ENCODE results near the gene DDX24.

DNA sequence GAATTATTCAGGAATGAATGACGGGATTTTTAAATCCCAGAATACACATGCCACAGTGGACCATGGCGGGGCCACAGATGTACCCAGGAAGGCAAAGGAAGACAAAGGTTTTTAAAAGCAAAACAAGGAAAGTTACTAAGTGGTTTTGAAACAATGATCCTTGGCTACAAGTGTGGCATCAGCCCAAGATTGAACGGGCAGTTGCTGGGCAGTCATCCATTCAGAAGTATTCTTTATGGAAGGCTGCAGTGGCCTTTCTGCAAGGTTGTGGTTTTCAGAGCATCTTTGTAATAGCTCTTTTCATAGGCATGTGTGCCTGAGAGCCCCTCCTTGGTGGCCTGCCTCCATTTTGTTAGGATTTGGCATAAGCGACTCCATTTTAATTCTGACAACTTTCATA lies 16.1 kb upstream of the DDX24 start:
- TF ChIP-seq ZBTB7A (IDR thresholded peaks at IDR 0.05; ENCODE audit: low read depth) (no peak), RAD21 (IDR thresholded peaks at IDR 0.05; ENCODE audit: low read depth) (no peak), MAX (IDR thresholded peaks at IDR 0.05) (no peak), CREB1 (IDR thresholded peaks at IDR 0.05; ENCODE audit: low read depth) (no peak)

Measured in Ishikawa (cell line).